Tibial nerve (tissue), 4 donors: ENCODE data around the gene HAUS5. TPM values are rescaled to one million over a fixed set of nuclear protein-coding genes. Genes with fewer than 3 reads are reported as not detected.
A peak's percentile ranks its signal among the peaks of the same experiment; 100 is the strongest.
"Not testable (repeated sequence)": the region's sequence is repeated elsewhere in the genome, so short reads cannot be mapped to it uniquely, and the experiment has no call there.

Source experiments
- DNase-seq, 2 donors: peaks; one replicate each; pipeline ENCODE4 v3.0.0-alpha.2; 2019; ENCODE audit warnings: low spot score in 2 of 2
- H3K27ac ChIP-seq, 4 donors: fragments of 200-600 bp; sonication (generic) in 3 of 4; one replicate each; pipeline ENCODE4 v1.5.1; 2017 to 2019; ENCODE audit warnings: mild to moderate bottlenecking in 1 of 4
- H3K27me3 ChIP-seq, 2 donors: fragments of 200-600 bp; sonication (generic) in 1 of 2; one replicate each; pipeline versions ENCODE4 v1.5.1 to v1.6.0; 2017 to 2019
- H3K36me3 ChIP-seq, 3 donors: fragments of 200-600 bp; sonication (generic); one replicate each; pipeline ENCODE4 v1.5.1; 2018 to 2019
- H3K4me1 ChIP-seq, 4 donors: fragments of 200-600 bp; sonication (generic) in 3 of 4; one replicate each; pipeline ENCODE4 v1.5.1; 2017 to 2019
- H3K4me3 ChIP-seq, 4 donors: fragments of 200-600 bp; sonication (generic) in 3 of 4; one replicate each; pipeline ENCODE4 v1.5.1; 2017 to 2019; ENCODE audit warnings: mild to moderate bottlenecking in 1 of 4, moderate library complexity in 1 of 4
- H3K9me3 ChIP-seq, 4 donors: fragments of 200-600 bp; sonication (generic) in 3 of 4; one replicate each; pipeline ENCODE4 v1.5.1; 2017 to 2019
- EP300 ChIP-seq, 2 donors: sonication (generic); formaldehyde crosslinking; IDR thresholded peaks; one replicate each; pipeline ENCODE4 v1.6.1; 2017; ENCODE audit warnings: antibody characterized with exemption in 2 of 2, mild to moderate bottlenecking in 1 of 2
- POLR2A ChIP-seq, 2 donors: fragments of 450-650 bp; IDR thresholded peaks; one replicate each; pipeline ENCODE4 v1.6.1; 2017; ENCODE audit warnings: antibody characterized with exemption in 2 of 2, mild to moderate bottlenecking in 2 of 2, moderate library complexity in 2 of 2
- WGBS, 2 donors: methylation state at CpG; one replicate each; pipeline ENCODE4 v1.1.5; 2018; 5-methylcytosine and 5-hydroxymethylcytosine counted together
- total RNA-seq, 4 donors: library from RNA; depleted of rRNA; stranded (reverse); fragments of >200 nt; gene quantifications; one replicate each; pipeline ENCODE4 v1.1.0, GENCODE V29; 2016
- TF ChIP-seq, protein P1 (sequence below), 5 experiments: fragments of 200-600 bp in 3 of 5; fragments of 450-650 bp in 2 of 5; sonication (generic) in 3 of 5; IDR thresholded peaks; one replicate each; pipeline ENCODE4 v1.5.1; 2016 to 2019; ENCODE audit warnings: antibody characterized with exemption in 5 of 5, mild to moderate bottlenecking in 3 of 5, moderate library complexity in 2 of 5

HAUS5 gene
- total RNA-seq, 4 donors from 2014 or later = 9.8 to 17.1 (median 11.0) TPM

- no peak for TF ChIP-seq POLR2A (IDR thresholded peaks at IDR 0.05)
- TF ChIP-seq, protein P1, sequence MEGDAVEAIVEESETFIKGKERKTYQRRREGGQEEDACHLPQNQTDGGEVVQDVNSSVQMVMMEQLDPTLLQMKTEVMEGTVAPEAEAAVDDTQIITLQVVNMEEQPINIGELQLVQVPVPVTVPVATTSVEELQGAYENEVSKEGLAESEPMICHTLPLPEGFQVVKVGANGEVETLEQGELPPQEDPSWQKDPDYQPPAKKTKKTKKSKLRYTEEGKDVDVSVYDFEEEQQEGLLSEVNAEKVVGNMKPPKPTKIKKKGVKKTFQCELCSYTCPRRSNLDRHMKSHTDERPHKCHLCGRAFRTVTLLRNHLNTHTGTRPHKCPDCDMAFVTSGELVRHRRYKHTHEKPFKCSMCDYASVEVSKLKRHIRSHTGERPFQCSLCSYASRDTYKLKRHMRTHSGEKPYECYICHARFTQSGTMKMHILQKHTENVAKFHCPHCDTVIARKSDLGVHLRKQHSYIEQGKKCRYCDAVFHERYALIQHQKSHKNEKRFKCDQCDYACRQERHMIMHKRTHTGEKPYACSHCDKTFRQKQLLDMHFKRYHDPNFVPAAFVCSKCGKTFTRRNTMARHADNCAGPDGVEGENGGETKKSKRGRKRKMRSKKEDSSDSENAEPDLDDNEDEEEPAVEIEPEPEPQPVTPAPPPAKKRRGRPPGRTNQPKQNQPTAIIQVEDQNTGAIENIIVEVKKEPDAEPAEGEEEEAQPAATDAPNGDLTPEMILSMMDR (IDR thresholded peaks at IDR 0.05) = no peak
- TF ChIP-seq EP300 (IDR thresholded peaks at IDR 0.05) = no peak
Measured at GRCh38 chr19:35582760-35583159, 29.8 kb upstream of the HAUS5 start.

GRCh38 chr19:35585848-35586247 lies 26.7 kb upstream of the HAUS5 start, which contains the start of gene PMIS2:
PMIS2 (plus strand) TSS chr19:35586173; CDS start chr19:35586260, 87 bp downstream.
- Histone ChIP-seq H3K9me3 (peaks cover 0 to 17% (median 0%) of the 10 kb centered on the region in 4 donors), H3K4me3 (no peak within 1 kb of the TSS), H3K27ac (no peak within 1 kb of the TSS), H3K4me1 (no peaks in the 10 kb centered on the region), H3K27me3 (no peaks in the 10 kb centered on the region), H3K36me3 (no peaks in the 10 kb centered on the region)
- WGBS, 2 donors = 45 to 51% methylated on average over 16 of the region's 16 CpGs
- no peak for DNase-seq
- TF ChIP-seq EP300 (IDR thresholded peaks at IDR 0.05) = no peak
- no peak for TF ChIP-seq POLR2A (IDR thresholded peaks at IDR 0.05)
- TF ChIP-seq, protein P1 (IDR thresholded peaks at IDR 0.05) = no peak

More at GRCh38 chr19:35582760-35583159, 29.8 kb upstream of the HAUS5 start:
- no peak overlapping the region for H3K27ac ChIP-seq
- no peak overlapping the region for H3K4me3 ChIP-seq
- no peaks in the 10 kb centered on the region for H3K36me3 ChIP-seq
- H3K27me3 ChIP-seq = no peaks in the 10 kb centered on the region
- H3K9me3 ChIP-seq = peaks cover 0 to 20% (median 0%) of the 10 kb centered on the region in 4 donors
- no peak for DNase-seq
- no peaks in the 10 kb centered on the region for H3K4me1 ChIP-seq
- 75 to 93% methylated on average over 1 of the region's 1 CpG for WGBS, 2 donors

GRCh38 chr19:35587321-35587720 lies 25.2 kb upstream of the HAUS5 start:
- H3K4me3 ChIP-seq = no peak overlapping the region
- WGBS, 2 donors = 23 to 55% methylated on average over 1 of the region's 1 CpG

GRCh38 chr19:35590875-35591274 lies 21.7 kb upstream of the HAUS5 start:
- Histone ChIP-seq H3K4me1 (no peaks in the 10 kb centered on the region), H3K9me3 (no peaks in the 10 kb centered on the region), H3K4me3 (no peak overlapping the region), H3K27me3 (peaks cover 0 to 6% of the 10 kb centered on the region in 2 donors), H3K27ac (no peak overlapping the region), H3K36me3 (no peaks in the 10 kb centered on the region)
- no peak for DNase-seq
- TF ChIP-seq, protein P1 (IDR thresholded peaks at IDR 0.05) = no peak
- TF ChIP-seq EP300 (IDR thresholded peaks at IDR 0.05) (no peak), POLR2A (IDR thresholded peaks at IDR 0.05) (no peak)
- WGBS, 2 donors = 73 to 79% methylated on average over 3 of the region's 3 CpGs

More at GRCh38 chr19:35587321-35587720, 25.2 kb upstream of the HAUS5 start:
- Histone ChIP-seq H3K36me3 (no peaks in the 10 kb centered on the region), H3K4me1 (no peaks in the 10 kb centered on the region), H3K27ac (no peak overlapping the region), H3K27me3 (no peaks in the 10 kb centered on the region), H3K9me3 (peaks cover 0 to 6% (median 0%) of the 10 kb centered on the region in 4 donors)
- TF ChIP-seq EP300 (IDR thresholded peaks at IDR 0.05) (no peak), POLR2A (IDR thresholded peaks at IDR 0.05) (no peak)
- TF ChIP-seq, protein P1 (IDR thresholded peaks at IDR 0.05) = no peak
- no peak for DNase-seq

- TF ChIP-seq EP300 (IDR thresholded peaks at IDR 0.05) = no peak
- TF ChIP-seq, protein P1 (IDR thresholded peaks at IDR 0.05) = peak in 2 of 5 experiments; percentile 27 to 30
- Histone ChIP-seq H3K27ac (no peak overlapping the region), H3K36me3 (no peaks in the 10 kb centered on the region), H3K27me3 (peaks cover 0 to 6% of the 10 kb centered on the region in 2 donors), H3K4me3 (no peak overlapping the region), H3K4me1 (no peaks in the 10 kb centered on the region), H3K9me3 (no peaks in the 10 kb centered on the region)
- DNase-seq = no peak
- WGBS, 2 donors = 27 to 32% methylated on average over 8 of the region's 8 CpGs
Measured at GRCh38 chr19:35592226-35592625, 20.3 kb upstream of the HAUS5 start.

GRCh38 chr19:35595026-35595425 lies 17.5 kb upstream of the HAUS5 start:
- not testable (repeated sequence) for DNase-seq
- WGBS, 2 donors = 85 to 93% methylated on average over 3 of the region's 3 CpGs

More at GRCh38 chr19:35595026-35595425, 17.5 kb upstream of the HAUS5 start:
- not testable (repeated sequence) for H3K4me1 ChIP-seq, H3K27me3 ChIP-seq, H3K4me3 ChIP-seq, H3K27ac ChIP-seq, H3K36me3 ChIP-seq, H3K9me3 ChIP-seq
